ENCODE data around the gene SETBP1.

GRCh38 chr18:44917216-44918141, 236.8 kb downstream of the SETBP1 start:
- TF ChIP-seq CTCF (conservative IDR thresholded peaks at IDR 0.05 in 1 of 2, IDR thresholded peaks at IDR 0.05 in 1 of 2; ENCODE audit: extremely low read depth in 1 of 2, insufficient read depth in 1 of 2, low read depth in 1 of 2, low read length in 2 of 2): no peak
- no peak for TF ChIP-seq EZH2 (IDR thresholded peaks at IDR 0.05; ENCODE audit: borderline replicate concordance, low read length)
